ENCODE measurements around the gene RASEF. TPM values are rescaled to one million over a fixed set of nuclear protein-coding genes. Genes with fewer than 3 reads are reported as not detected.
A peak's percentile ranks its signal among the peaks of the same experiment; 100 is the strongest.

The RASEF gene
- total RNA-seq (2021) (0.09 TPM in 1 of 2 replicates, not detected in the other), Bru-seq, nascent RNA (percentile 8 among the genes with signal in this experiment), BruChase-seq, experiment 1, labeled RNA remaining after a 2-hour chase (percentile 9 among the genes with signal in this experiment), BruChase-seq, experiment 2, labeled RNA remaining after a 6-hour chase (percentile 8 among the genes with signal in this experiment)
- long read RNA-seq = 0 reads

DNA sequence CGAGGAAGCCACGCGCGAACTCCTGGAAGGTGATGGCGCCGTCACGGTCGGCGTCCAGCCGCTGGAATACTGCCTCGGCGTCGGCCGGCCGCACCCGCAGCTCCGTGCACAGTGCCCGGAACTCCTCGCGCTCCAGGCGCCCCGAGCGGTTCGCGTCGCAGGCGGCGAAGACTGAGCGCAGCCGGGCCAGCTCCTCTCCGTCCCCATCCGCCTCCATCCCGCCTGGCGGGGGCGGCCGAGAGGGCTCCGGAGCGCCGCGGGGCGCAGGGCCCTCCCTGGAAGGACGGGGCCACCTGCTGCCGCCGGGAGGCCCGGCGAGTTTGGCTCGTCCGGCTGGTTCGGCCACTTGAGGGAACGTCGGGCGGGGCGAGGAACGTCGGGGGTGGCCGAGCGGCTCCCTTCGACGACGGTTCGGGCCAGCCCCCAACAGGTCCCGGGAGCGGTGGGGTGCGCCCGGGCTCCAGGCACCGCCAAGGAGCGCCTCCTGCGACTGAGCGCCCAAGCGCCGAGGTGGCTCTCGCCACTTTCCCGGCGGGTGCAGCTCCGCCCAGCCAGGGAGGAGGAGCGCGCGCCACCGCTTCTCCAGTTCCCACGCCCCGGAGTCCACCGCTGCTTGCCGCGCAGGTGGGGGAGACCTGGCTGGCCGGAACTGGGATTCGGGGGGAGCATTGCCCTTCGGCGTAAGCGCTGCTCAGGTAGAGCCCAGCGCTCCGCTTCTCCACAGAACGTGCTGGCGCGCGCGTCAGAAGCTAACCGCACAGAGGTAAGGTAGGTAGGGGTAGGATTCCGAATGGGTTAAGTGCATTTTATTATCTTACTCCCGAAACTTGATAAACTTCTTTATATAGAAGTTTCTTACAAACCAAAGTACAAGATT lies at the start of gene RASEF:
TSS of gene RASEF (minus strand) at position 492 of the 877 bp plus-strand sequence. CDS start at position 217, 275 bp downstream.
- ChIA-PET CTCF (interaction anchor here (0.5 kb wide), 1 partner anchor 558 kb away, joined by 5 read pairs; no protein-coding TSS in a partner anchor), POLR2A (ENCODE audit: low non-redundant PET) (no interaction called here)
- no TSS peak for BruUV-seq (replicated peaks)
- TF ChIP-seq, protein P1, sequence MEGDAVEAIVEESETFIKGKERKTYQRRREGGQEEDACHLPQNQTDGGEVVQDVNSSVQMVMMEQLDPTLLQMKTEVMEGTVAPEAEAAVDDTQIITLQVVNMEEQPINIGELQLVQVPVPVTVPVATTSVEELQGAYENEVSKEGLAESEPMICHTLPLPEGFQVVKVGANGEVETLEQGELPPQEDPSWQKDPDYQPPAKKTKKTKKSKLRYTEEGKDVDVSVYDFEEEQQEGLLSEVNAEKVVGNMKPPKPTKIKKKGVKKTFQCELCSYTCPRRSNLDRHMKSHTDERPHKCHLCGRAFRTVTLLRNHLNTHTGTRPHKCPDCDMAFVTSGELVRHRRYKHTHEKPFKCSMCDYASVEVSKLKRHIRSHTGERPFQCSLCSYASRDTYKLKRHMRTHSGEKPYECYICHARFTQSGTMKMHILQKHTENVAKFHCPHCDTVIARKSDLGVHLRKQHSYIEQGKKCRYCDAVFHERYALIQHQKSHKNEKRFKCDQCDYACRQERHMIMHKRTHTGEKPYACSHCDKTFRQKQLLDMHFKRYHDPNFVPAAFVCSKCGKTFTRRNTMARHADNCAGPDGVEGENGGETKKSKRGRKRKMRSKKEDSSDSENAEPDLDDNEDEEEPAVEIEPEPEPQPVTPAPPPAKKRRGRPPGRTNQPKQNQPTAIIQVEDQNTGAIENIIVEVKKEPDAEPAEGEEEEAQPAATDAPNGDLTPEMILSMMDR (conservative IDR thresholded peaks at IDR 0.05; ENCODE audit: low read depth, low read length) = no peak
- TF ChIP-seq EZH2 (IDR thresholded peaks at IDR 0.05; ENCODE audit: borderline replicate concordance, low read depth, low read length, poor library complexity, severe bottlenecking) = peak; percentile 23
- H3K9me3 ChIP-seq (ENCODE audit: low read depth, low read length, poor library complexity, severe bottlenecking) = no peaks in the 10 kb centered on the region
- no peaks in the 10 kb centered on the region for H3K36me3 ChIP-seq (ENCODE audit: insufficient read depth, low read length, poor library complexity, severe bottlenecking)
- H3K27ac ChIP-seq (ENCODE audit: low read depth, low read length, poor library complexity, severe bottlenecking) = no peak within 1 kb of the TSS
- intact Hi-C loops (cut with micrococcal nuclease; ENCODE audit: unreplicated experiment) = no loop called here
- peak within 1 kb of the TSS; percentile 19 for H3K4me3 ChIP-seq (ENCODE audit: low read depth, low read length, poor library complexity, severe bottlenecking)
- H3K4me1 ChIP-seq (ENCODE audit: insufficient read depth, low read length, poor library complexity, severe bottlenecking) = peaks cover 10% of the 10 kb centered on the region
- H3K27me3 ChIP-seq (replicated peaks; ENCODE audit: insufficient read depth, low read depth, low read length, poor library complexity) = peaks cover 74% of the 10 kb centered on the region
- DNase-seq (ENCODE audit: low spot score) = peak; percentile 6

DNA sequence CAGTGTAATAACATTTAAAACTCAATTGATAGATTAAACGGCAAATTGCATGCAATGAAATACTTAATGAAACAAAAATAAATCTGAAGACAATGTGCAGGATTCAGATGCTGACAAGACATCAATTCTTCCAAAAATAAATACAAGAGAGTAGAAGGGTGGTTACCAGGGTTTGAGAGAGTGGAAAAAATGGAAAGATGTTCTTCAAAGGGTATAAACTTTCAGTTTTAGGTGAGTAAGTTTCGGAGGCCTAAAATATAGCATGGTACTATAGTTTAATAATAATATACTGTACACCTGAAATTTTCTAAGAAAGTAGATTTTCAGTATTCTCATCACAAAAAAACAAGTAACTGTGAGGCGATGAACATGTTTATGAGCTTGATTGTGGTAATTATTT lies 48.2 kb upstream of the RASEF start:
- H3K4me3 ChIP-seq (ENCODE audit: low read depth, low read length, poor library complexity, severe bottlenecking) = no peak overlapping the region
- intact Hi-C loops (cut with micrococcal nuclease; ENCODE audit: unreplicated experiment) = no loop called here
- POLR2A ChIA-PET (ENCODE audit: low non-redundant PET) = no interaction called here
- CTCF ChIA-PET = no interaction called here
- no peak for DNase-seq (ENCODE audit: low spot score)
- no peaks in the 10 kb centered on the region for H3K36me3 ChIP-seq (ENCODE audit: insufficient read depth, low read length, poor library complexity, severe bottlenecking)
- TF ChIP-seq, protein P1 (conservative IDR thresholded peaks at IDR 0.05; ENCODE audit: low read depth, low read length) = no peak
- no peak for TF ChIP-seq EZH2 (IDR thresholded peaks at IDR 0.05; ENCODE audit: borderline replicate concordance, low read depth, low read length, poor library complexity, severe bottlenecking)
- no TSS peak for BruUV-seq (replicated peaks)
- no peaks in the 10 kb centered on the region for H3K4me1 ChIP-seq (ENCODE audit: insufficient read depth, low read length, poor library complexity, severe bottlenecking)
- H3K27me3 ChIP-seq (replicated peaks; ENCODE audit: insufficient read depth, low read depth, low read length, poor library complexity) = no peaks in the 10 kb centered on the region
- H3K9me3 ChIP-seq (ENCODE audit: low read depth, low read length, poor library complexity, severe bottlenecking) = no peaks in the 10 kb centered on the region
- no peak overlapping the region for H3K27ac ChIP-seq (ENCODE audit: low read depth, low read length, poor library complexity, severe bottlenecking)

DNA sequence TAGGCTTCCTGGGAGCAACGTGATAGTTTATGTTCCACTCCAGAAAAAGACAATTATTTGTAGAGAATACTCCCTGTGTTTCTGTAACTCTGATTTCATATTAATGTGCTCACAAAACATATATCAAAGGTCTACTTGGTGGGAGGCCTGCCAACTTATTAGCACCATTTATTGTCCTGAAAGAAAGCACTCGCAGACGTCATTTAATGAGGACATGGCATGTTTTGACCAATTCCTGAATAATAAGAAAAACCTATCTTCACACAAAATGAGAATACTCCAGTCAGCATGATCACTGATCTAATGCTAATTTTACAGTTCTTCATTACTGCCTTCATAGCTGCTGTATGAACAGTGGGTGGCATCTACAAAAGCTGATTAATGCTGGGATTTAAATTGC lies 46.4 kb upstream of the RASEF start:
- no TSS peak for BruUV-seq (replicated peaks)

More for the DNA sequence above, 46.4 kb upstream of the RASEF start:
- no peak overlapping the region for H3K4me3 ChIP-seq (ENCODE audit: low read depth, low read length, poor library complexity, severe bottlenecking)
- DNase-seq (ENCODE audit: low spot score) = no peak
- intact Hi-C loops (cut with micrococcal nuclease; ENCODE audit: unreplicated experiment) = no loop called here
- ChIA-PET CTCF (no interaction called here), POLR2A (ENCODE audit: low non-redundant PET) (no interaction called here)
- H3K27ac ChIP-seq (ENCODE audit: low read depth, low read length, poor library complexity, severe bottlenecking) = no peak overlapping the region
- no peaks in the 10 kb centered on the region for H3K4me1 ChIP-seq (ENCODE audit: insufficient read depth, low read length, poor library complexity, severe bottlenecking)
- no peaks in the 10 kb centered on the region for H3K36me3 ChIP-seq (ENCODE audit: insufficient read depth, low read length, poor library complexity, severe bottlenecking)
- TF ChIP-seq EZH2 (IDR thresholded peaks at IDR 0.05; ENCODE audit: borderline replicate concordance, low read depth, low read length, poor library complexity, severe bottlenecking) = no peak
- no peaks in the 10 kb centered on the region for H3K9me3 ChIP-seq (ENCODE audit: low read depth, low read length, poor library complexity, severe bottlenecking)
- H3K27me3 ChIP-seq (replicated peaks; ENCODE audit: insufficient read depth, low read depth, low read length, poor library complexity) = no peaks in the 10 kb centered on the region

Measured in A673 (cell line).